C4-2B (cell line): Measurements from ENCODE around the gene UQCC3.

Experiments used
- ZFX ChIP-seq: fragments of 450-650 bp; IDR thresholded peaks from 2 replicates; pipeline ENCODE4 v1.6.1; 2017
- TF ChIP-seq, protein P1 (sequence below): fragments of 450-650 bp; conservative IDR thresholded peaks from 2 replicates; pipeline ENCODE4 v1.5.1; 2017; ENCODE audit warnings: mild to moderate bottlenecking

- TF ChIP-seq, protein P1, sequence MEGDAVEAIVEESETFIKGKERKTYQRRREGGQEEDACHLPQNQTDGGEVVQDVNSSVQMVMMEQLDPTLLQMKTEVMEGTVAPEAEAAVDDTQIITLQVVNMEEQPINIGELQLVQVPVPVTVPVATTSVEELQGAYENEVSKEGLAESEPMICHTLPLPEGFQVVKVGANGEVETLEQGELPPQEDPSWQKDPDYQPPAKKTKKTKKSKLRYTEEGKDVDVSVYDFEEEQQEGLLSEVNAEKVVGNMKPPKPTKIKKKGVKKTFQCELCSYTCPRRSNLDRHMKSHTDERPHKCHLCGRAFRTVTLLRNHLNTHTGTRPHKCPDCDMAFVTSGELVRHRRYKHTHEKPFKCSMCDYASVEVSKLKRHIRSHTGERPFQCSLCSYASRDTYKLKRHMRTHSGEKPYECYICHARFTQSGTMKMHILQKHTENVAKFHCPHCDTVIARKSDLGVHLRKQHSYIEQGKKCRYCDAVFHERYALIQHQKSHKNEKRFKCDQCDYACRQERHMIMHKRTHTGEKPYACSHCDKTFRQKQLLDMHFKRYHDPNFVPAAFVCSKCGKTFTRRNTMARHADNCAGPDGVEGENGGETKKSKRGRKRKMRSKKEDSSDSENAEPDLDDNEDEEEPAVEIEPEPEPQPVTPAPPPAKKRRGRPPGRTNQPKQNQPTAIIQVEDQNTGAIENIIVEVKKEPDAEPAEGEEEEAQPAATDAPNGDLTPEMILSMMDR, result no peak
- no peak for TF ChIP-seq ZFX
Measured at GRCh38 chr11:62652161-62653006, 19.1 kb upstream of the UQCC3 start.
